ENCODE data around the gene MYO1H.

DNA sequence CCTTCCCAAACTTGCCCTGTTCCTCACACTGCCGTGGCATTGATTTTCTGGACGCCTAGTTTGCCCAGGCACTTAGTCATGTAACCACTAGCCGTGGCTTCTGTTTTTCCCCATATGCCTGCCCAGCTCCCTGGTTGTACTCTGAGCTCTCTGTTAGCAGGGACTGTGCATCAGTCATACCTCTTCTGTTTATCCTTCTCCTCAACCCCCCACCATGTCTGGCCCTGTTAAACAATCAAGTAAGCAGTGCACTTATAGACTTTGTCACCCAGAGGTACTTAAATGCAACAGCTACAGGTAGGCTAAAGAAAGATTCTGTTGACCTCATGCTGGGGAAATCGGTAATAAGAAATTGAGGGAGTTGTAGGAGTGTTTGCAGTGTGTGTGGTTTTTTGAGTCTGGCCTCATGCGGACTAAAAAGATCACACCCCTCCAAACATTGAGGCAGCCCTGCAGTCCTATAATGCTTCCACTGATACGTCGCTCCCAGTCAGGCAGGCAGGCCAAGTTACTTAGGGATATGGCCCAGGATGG, 146.7 kb downstream of the MYO1H start:
- TF ChIP-seq MAX (IDR thresholded peaks at IDR 0.05) (no peak), RAD21 (IDR thresholded peaks at IDR 0.05; ENCODE audit: low read depth) (no peak), CREB1 (IDR thresholded peaks at IDR 0.05; ENCODE audit: low read depth) (no peak), EP300 (IDR thresholded peaks at IDR 0.05; ENCODE audit: borderline replicate concordance) (no peak), TAF1 (IDR thresholded peaks at IDR 0.05; ENCODE audit: low read depth) (no peak), EGR1 (IDR thresholded peaks at IDR 0.05) (no peak), YY1 (IDR thresholded peaks at IDR 0.05; ENCODE audit: low read depth) (no peak), ZBTB7A (IDR thresholded peaks at IDR 0.05; ENCODE audit: low read depth) (no peak), TCF12 (IDR thresholded peaks at IDR 0.05; ENCODE audit: low read depth) (no peak), CEBPB (IDR thresholded peaks at IDR 0.05) (no peak), FOXM1 (IDR thresholded peaks at IDR 0.05; ENCODE audit: borderline replicate concordance, low read depth) (no peak), USF1 (IDR thresholded peaks at IDR 0.05) (no peak)
- TF ChIP-seq, protein P1, sequence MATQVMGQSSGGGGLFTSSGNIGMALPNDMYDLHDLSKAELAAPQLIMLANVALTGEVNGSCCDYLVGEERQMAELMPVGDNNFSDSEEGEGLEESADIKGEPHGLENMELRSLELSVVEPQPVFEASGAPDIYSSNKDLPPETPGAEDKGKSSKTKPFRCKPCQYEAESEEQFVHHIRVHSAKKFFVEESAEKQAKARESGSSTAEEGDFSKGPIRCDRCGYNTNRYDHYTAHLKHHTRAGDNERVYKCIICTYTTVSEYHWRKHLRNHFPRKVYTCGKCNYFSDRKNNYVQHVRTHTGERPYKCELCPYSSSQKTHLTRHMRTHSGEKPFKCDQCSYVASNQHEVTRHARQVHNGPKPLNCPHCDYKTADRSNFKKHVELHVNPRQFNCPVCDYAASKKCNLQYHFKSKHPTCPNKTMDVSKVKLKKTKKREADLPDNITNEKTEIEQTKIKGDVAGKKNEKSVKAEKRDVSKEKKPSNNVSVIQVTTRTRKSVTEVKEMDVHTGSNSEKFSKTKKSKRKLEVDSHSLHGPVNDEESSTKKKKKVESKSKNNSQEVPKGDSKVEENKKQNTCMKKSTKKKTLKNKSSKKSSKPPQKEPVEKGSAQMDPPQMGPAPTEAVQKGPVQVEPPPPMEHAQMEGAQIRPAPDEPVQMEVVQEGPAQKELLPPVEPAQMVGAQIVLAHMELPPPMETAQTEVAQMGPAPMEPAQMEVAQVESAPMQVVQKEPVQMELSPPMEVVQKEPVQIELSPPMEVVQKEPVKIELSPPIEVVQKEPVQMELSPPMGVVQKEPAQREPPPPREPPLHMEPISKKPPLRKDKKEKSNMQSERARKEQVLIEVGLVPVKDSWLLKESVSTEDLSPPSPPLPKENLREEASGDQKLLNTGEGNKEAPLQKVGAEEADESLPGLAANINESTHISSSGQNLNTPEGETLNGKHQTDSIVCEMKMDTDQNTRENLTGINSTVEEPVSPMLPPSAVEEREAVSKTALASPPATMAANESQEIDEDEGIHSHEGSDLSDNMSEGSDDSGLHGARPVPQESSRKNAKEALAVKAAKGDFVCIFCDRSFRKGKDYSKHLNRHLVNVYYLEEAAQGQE (IDR thresholded peaks at IDR 0.05; ENCODE audit: low read depth), result no peak
